HG02623 (cell line): ENCODE data around the gene RPEL1.
"Not testable (repeated sequence)": the region's sequence is repeated elsewhere in the genome, so short reads cannot be mapped to it uniquely, and the experiment has no call there.

Source experiments
- ATAC-seq: cut with Tn5 transposase; IDR thresholded peaks from one replicate; pipeline ENCODE4 v1.9.1; 2021; ENCODE audit warnings: moderate library complexity; ENCODE audit not compliant: unreplicated experiment

Gene RPEL1

DNA sequence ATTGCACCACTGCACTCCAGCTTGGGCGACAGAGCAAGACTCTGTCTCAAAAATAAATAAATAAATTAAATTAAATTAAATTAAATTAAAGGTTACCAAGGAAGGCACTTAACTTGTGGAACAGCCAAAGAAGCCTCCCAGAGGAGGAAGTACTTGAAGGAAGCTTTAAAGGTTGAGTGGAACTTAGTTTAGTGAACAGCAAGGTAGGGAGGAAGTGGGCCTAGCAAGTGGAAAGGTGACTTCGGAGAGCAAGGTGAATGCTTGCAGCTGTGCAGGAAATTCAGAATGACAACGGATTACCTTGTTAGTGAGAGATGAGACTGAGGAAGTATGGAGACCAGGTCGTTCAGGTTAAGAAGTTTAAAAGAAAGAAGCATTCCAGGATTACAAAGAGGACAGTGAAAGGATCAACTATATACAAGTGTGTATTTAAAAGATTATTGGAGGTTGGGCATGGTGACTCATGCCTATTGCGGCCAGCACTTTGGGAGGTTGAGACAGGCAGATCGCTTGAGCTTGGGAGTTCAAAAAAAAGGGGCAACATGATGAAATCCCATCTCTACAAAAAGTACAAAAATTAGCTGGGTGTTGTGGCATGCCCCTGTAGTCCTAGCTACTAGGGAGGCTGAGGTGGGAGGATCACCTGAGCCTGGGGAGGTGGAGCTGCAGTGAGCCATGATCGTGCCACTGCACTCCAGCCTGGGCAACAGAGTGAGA, 12.8 kb upstream of the RPEL1 start:
- no peak for ATAC-seq

DNA sequence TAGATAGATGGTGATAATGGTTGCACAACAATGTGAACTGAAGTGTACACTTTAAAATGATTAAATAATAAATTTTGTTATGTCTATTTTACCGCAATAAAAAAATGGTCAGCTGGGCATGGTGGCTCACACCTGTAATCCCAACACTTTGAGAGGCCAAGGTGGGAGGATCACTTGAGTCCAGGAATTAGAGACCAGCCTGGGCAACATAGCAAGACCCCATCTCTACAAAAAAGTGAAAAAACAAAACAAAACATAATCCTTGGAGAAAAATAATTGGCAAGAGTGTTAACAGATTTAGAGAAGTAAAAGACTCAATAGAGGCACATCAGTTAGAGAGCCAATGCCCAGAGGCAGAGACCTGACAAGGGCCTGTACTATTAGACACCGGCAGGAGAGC, 9.9 kb upstream of the RPEL1 start:
- no peak for ATAC-seq

DNA sequence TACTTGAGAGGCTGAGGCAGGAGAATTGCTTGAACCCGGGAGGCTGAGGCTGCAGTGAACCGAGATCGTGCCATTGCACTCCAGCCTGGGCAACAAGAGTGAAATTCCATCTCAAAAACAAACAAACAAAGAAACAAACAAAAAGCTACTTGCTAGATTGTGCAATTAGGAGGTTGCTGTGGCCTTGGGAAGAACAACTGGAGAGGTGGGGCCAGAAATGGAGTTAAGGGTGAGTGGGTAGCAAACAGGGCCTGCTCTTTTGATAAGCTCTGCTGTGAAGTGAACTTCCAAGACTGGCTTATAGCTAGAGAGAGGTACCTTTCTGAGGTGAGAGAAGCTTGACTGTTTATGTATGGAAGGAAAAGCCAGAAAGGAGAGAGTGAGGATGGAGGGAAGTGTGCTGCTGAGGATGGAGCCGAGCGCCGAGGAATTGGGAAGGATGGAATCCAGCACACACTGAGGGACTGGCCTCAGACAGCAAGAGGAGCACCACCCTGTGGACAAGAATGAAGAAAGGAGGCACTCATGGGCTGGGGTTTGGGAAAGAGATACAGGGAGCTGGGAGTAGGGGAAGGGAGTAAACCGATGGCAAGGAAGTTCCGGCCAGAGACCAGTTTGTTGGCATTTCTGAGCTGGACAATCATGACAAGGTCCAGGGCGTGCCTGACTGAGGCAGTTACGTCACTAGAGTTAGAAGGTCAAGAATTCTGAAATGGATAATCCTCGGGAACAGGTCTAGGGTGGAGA, 7.0 kb upstream of the RPEL1 start:
- no peak for ATAC-seq

DNA sequence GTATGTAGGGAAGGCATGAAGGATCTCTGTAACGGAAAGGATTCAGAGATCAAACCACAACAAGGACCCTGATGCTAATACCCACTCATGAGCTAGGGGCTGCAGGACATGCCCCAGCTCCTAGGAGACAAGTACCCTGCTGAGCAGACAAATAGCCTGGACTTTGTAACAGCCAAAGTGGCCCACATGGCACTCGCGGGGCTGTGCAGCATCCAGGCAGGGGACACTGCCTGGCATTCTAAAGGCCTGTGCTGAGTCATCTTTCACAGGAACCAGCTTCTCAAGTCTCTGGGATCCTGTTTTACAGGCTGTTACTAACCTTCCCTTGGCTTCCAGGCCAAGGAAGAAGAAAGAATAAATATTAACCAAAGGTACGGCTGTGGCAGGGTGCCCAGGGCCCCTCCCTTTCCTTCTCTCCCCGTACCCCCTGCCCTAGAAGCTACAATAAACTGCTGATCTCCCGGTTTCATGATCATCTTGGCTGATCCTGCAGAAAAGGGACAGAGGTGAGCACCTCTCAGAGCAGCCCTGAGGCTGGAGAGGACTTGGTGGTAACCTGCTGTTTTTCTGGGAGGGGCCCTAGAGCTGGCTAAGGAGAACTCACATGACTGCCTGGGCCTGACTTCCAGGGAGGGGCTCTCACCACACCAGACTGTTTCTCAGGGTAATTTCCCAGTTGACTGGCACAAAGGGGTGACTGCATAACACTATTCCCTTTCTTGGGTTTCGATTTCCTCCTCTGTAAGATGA, 4.2 kb upstream of the RPEL1 start:
- no peak for ATAC-seq

DNA sequence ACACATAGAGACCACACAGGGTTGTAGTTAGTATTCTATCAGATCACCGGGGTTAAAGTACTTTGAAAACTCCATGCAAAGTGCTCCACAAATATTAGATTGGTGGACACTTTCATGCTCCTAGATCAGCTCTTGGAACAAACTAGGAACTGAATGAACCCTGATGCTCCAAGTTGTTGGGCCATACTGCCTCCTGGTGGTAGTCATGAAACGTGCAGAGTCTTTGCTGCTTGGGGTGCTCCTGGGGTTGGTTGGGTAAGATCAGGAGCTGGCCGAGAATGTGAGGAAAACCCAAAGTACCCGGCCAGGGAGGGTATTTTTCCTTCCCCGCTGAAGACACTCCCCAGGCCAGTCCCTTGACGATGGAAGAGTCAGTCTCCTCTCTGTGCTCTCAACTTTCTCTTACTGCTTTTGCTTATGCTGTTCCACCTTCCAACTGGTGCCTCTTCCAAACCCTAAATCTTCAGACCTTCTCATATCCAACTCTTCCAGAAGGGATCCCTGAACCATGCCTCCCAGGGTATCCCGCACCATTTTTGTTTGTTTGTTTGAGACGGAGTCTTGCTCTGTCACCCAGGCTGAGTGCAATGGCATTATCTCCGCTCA, 918 bp upstream of the RPEL1 start:
- ATAC-seq: no peak

DNA sequence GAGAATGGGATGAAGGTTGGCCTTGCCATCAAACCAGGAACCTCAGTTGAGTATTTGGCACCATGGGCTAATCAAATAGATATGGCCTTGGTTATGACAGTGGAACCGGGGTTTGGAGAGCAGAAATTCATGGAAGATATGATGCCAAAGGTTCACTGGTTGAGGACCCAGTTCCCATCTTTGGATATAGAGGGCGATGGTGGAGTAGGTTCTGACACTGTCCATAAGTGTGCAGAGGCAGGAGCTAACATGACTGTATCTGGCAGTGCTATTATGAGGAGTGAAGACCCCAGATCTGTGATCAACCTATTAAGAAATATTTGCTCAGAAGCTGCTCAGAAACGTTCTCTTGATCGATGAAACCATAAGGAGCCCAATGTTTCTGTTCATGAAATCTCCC, 637 bp downstream of the RPEL1 start:
- no peak for ATAC-seq

DNA sequence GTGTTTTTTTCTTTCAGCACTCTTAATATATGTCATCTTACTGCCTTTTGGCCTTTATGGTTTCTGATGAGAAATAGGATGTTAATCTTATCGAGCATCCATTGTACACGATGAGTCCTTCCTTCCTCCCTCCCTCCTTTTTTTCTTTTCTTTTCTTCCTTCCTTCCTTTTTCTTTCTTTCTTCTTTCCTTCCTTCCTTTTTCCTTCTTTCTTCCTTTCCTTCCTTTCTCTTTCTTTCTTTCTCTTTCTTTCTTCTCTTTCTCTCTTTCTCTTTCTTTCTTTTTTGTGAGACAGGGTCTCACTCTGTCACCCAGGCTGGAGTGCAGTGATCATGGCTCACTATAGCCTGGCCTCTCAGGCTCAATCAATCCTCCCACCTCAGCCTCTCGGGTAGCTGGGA, 8.4 kb downstream of the RPEL1 start:
- no peak for ATAC-seq

DNA sequence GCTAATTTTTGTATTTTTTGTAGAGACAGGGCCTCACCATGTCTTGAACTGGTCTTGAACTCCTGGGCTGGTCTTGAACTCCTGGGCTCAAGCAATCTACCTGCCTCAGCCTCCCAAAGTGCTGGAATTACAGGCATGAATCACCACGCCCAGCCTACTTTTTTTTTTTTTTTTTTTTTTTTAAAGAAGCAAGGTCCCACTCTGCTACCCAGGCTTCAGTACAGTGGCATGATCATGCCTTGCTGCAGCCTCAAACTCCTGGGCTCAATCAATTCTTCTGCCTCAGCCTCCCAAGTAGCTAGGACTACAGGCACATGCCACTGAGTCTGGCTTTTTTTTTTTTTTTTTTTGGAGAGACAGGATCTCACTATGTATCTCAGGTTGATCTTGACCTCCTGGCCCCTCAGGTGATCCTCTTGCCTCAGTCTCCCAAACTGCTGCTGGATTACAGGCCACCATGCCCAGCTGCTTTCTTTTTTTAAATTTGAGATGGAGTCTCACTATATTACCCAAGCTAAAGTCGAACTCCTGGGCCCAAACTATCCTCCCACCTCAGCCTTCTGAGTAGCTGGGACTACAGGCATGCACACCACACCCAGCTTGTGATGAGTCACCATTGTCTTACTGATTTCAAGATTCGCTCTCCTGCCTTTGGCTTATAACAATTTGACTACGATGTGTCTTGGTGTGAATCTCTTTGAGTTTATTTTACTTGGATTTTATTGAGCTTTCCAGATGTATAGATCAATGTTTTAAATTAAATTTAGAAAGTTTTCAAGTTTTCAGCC, 9.0 kb downstream of the RPEL1 start:
- ATAC-seq: no peak

DNA sequence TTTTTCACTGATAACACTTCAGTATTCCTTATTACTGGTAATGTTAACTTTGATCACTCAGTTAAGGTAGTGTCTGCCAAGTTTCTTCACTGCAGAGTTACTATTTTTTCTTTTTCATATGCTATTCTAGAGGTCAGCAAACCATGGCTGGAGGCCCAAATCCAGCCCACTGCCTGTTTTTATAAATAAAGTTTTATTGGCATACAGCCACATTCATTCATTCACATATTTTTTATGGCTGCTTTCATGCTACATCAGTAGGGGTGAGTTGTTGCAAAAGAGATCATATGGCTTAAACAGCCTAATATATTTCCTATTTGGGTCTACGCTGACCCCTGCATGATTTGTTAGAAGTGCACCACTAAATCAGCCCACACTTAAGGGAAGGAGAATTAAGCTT, 10.9 kb downstream of the RPEL1 start:
- ATAC-seq: no peak

DNA sequence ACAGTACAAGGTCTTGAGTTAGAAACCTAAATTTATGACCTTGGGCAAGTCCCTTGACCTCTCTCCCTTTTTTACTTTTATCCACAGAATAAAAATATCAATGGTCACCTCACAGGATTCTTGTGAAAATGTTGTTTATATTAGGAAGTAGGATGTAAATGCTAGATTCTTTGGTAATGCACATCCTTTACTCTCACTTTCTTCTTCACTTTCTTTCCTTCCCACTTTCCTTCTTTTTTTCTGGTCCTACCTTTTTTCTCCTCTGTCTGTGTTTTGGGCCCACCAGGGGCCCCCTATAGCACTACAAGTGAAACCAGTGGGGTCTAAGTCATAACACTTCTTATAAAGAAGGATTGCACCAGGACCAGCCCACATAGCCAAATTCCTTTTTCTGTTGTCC, 12.1 kb downstream of the RPEL1 start:
- no peak for ATAC-seq

DNA sequence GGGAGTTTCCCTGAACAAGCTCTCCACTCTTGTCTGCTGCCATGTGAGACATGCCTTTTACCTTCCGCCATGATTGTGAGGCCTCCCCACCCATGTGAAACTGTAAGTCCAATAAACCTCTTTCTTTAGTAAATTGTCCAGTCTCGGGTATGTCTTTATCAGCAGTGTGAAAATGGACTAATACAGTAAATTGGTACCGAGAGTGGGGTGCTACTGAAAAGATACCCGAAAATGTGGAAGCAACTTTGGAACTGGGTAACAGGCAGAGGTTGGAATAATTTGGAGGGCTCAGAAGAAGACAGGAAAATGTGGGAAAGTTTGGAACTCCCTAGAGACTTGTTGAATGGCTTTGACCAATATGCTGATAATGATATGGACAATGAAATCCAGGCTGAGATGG, 13.2 kb downstream of the RPEL1 start:
- not testable (repeated sequence) for ATAC-seq

DNA sequence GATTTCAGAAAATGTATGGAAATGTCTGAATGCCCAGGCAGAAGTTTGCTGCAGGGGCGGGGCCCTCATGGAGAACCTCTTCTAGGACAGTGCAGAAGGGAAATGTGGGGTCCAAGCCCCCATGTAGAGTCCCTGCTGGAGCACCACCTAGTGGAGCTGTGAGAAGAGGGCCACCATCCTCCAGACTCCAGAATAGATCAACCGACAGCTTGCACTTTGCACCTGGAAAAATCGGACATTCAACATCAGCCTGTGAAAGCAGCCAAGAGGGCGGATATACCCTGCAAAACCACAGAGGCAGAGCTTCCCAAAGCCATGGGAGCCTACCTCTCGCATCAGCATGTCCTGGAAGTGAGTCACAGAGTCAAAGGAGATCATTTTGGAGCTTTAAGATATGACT, 14.3 kb downstream of the RPEL1 start:
- ATAC-seq: no peak

DNA sequence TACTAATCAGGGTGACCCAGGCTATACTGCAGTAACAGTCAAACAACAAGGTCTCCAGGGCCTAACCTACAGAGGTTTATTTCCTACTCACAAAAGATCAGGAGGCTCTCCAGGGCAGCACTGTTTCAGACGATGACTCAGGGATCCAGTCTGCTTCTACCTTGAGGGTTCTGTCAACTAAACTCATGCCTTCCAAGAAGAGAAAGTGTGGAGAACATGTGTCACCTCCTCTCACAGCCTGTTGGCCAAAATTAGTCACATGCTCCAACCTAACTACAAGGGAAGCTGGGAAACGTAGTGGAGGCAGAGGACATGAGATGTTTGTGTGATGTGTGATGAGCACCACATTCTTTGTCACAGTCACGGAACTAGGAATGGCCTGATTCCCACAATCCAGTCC, 16.5 kb downstream of the RPEL1 start:
- ATAC-seq: no peak

DNA sequence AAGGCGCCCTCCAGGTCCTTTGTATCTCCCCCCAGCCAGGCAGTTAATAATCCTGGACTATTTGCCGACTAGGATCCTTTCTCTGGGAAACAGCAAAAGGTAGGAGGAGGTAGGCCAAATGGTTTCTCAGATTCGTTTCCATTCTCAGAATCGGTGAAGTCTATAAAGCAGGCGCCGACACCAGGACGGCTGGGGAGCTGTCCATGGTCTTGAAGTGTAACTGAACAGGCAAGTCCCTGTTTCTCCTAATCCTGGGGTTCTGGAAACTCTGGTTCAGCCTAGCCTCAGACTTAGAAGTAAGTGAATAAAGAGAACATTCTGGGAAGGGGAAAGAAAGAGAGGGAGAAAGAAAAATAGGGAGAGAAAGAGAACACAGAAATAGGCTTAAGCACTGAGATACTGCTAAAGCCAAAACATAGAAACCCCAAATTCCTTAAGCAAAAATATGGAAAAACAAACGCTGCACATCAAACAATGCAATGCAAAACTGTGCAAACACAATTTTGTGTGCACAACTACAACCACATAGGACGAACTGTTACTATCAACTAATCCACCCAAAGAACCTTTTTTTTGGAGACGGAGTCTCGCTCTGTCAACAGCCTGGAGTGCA, 20.1 kb downstream of the RPEL1 start:
- ATAC-seq: no peak

DNA sequence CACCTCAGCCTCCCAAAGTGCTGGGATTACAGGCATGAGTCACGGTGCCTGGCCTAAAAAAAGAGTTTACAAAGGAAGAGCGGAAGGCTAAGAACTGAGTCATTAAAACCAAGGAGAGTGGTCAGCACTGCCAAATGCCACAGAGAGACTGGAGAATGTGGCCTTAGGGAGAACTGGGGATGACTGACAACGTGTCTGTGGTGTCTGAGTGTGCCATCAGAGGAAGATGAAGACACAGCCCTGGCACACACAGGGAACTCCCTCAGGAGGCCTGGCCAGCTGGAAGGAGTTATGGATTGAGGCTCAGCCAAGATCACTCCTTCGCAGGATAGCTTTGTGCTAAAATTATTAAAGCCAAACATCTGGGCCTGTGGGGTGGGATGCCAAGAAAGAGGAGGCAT, 27.4 kb downstream of the RPEL1 start:
- ATAC-seq: no peak

DNA sequence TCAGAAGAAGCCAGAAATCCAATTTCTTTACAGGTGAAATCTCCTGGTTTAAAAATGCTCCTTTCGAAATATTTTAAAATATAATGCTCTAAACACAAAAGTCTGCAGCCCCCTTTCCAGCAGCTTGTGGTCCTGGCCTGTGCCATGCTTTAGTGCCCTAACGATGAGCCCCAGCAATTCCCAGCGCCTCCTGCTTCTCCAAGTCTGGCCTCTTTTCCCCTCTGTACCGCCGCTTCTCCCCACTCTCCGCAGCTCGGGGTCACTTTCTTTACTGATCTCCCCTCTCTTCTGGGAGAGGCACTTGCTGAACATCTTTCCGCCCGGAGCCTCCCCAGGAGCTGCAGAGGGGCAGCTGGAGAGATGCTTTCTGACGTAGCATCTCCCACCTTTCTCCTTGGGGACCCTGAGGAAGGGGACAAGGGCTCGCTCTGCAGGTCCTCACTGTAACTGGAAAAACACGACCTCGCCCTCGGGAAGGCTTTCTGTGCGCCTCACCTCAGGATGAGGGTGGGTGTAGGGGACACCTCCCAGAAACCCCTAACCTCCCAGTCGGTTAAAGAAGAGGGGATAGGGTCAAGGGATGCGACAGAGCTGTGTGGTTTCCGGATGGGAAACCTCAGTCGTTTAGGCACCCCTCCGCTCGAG, 30.7 kb downstream of the RPEL1 start:
- ATAC-seq: no peak

DNA sequence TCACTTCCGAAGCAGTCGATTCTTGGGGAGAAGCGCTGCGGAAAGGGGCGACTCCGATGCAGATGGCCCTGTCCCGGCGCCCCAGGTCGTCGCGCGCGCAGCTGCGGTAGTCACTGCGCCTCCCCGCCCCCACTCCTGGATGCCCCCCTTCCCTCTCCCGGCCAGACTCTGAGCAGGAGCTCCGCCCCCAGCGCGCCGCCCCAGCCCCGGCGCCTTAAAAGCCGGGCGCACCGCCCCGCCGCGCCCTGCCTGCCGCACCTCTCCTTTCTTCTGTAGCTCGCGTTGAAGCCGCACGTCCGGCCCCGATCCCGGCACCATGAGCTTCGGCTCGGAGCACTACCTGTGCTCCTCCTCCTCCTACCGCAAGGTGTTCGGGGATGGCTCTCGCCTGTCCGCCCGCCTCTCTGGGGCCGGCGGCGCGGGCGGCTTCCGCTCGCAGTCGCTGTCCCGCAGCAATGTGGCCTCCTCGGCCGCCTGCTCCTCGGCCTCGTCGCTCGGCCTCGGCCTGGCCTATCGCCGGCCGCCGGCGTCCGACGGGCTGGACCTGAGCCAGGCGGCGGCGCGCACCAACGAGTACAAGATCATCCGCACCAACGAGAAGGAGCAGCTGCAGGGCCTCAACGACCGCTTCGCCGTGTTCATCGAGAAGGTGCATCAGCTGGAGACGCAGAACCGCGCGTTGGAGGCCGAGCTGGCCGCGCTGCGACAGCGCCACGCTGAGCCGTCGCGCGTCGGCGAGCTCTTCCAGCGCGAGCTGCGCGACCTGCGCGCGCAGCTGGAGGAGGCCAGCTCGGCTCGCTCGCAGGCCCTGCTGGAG, 31.4 kb downstream of the RPEL1 start, which contains the start of gene INA:
INA (plus strand) TSS at position 243 of the 817 bp plus-strand sequence; CDS start at position 317, 74 bp downstream.
- no peak for ATAC-seq

DNA sequence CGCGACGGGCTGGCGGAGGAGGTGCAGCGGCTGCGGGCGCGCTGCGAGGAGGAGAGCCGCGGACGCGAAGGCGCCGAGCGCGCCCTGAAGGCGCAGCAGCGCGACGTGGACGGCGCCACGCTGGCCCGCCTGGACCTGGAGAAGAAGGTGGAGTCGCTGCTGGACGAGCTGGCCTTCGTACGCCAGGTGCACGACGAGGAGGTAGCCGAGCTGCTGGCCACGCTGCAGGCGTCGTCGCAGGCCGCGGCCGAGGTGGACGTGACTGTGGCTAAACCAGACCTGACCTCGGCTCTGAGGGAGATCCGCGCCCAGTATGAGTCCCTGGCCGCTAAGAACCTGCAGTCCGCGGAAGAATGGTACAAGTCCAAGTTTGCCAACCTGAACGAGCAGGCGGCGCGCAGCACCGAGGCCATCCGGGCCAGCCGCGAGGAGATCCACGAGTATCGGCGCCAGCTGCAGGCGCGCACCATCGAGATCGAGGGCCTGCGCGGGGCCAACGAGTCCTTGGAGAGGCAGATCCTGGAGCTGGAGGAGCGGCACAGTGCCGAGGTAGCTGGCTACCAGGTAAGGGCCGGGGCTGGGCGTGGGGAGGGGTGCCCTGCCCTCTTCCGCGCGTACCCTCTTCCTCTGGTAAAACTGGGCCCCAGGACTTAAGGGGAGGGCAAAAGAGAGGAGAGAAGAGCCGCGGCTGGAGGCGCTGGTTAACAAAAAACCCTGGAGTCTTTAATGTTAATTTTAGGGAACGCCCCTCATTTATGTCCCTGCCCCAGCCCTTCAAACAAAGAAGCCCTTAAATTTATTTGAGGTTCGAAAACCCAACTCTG, 32.2 kb downstream of the RPEL1 start:
- no peak for ATAC-seq
